GM18909 (cell line): ENCODE measurements around the gene ERBB4.
A peak's percentile ranks its signal among the peaks of the same experiment; 100 is the strongest.
"Not testable (repeated sequence)": the region's sequence is repeated elsewhere in the genome, so short reads cannot be mapped to it uniquely, and the experiment has no call there.

Experiments used
- ATAC-seq: cut with Tn5 transposase; IDR thresholded peaks from one replicate; pipeline ENCODE4 v1.9.1; 2021; ENCODE audit warnings: mild to moderate bottlenecking; ENCODE audit not compliant: unreplicated experiment, poor library complexity

The ERBB4 gene

DNA sequence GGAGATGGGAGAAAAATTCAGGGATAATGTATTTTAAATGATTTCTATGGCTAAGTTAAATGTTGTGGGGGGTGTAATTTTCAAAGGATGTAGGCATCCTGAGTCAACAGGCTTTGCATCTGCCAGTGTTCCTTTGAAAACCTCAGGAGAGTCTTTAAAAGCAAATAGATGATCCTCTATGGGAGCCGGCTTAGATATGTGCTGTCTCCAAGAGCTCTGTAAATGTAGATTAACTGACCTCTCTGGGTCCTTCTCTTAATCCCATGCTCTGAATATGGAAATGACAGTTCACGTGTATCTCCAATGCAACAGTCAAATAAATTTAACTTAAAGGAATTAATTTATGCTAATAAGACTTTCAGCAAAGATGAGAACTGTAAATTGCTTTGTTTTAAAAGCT, 292.7 kb downstream of the ERBB4 start:
- no peak for ATAC-seq

DNA sequence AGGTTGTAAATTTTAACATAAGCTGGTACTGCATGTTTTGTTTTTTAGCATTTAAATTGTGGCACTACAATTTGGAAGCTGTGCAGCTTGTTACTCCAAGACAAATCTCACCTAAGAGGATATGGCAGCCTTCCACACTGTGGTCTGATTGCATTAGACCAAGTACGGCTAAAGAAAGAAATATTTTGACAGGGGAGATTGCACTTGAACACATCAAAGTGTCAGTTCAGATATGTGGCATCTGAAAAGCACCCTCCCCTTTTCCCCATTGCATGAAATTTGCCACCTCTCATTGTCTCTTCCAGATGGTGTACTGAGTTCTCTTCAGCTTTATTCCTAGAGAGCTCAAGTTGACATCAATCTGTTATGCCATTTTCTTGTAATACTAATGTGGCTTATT, 295.9 kb downstream of the ERBB4 start:
- ATAC-seq: no peak

DNA sequence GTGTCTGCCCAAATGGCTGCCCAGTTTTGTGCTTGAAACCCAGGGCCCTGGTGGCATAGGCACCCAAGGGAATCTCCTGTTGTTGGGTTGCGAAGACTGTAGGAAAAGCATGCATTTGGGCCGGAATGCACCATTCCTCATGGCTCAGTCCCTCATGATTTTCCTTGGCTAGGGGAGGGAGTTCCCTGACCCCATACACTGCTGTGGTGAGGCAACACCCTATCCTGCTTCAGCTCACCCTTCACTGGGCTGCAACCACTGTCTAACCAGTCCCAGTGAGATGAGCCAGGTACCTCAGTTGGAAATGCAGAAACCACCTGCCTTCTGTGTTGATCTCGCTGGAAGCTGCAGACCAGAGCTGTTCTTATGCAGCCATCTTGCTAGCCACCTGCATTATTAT, 300.4 kb downstream of the ERBB4 start:
- not testable (repeated sequence) for ATAC-seq

DNA sequence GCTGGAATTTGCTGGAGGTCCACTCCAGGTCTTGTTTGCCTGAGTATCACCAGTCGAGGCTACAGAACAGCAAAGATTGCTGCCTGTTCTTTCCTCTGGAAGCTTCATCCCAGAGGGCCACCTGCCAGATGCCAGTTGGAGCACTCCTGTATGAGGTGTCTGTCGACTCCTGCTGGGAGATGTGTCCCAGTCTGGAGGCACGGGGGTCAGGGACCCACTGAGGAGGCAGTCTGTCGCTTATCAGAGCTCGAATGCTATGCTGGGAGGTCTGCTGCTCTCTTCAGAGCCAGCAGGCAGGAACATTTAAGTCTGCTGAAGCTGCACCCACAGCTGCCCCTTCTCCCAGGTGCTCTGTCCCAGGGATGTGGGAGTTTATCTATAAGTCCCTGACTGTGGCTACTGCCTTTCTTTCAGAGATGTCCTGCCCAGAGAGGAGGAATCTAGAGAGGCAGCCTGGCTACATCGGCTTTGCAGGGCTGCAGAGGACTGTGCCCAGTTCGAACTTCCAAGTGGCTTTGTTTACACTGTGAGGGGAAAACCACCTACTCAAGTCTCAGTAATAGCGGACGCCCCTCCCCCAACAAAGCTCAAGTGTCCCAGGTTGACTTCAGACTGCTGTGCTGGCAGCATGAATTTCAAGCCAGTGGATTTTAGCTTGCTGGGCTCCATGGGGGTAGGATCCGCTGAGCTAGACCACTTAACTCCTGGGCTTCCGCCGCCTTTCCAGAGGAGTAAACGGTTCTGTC, 301.1 kb downstream of the ERBB4 start:
- ATAC-seq: no peak

DNA sequence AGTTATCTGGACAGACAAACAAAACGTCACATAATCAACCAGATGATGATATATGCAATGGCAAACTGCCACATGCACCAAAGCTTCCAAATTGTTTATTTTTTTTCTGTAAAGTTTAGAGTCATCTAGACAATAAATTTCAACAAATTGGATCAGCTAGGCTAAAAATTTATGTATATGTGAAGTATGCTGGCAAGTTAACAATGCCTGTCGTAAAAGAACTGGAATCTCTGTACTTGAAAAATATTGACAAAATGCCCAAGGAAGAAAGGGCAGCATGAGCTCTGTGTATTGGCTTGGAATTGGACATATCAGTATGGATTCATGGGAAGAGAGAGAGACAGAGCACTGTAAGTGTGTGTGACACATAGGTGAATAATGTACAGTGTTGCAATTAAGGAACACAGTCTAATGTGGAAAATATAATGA, 309.8 kb downstream of the ERBB4 start:
- ATAC-seq: no peak

DNA sequence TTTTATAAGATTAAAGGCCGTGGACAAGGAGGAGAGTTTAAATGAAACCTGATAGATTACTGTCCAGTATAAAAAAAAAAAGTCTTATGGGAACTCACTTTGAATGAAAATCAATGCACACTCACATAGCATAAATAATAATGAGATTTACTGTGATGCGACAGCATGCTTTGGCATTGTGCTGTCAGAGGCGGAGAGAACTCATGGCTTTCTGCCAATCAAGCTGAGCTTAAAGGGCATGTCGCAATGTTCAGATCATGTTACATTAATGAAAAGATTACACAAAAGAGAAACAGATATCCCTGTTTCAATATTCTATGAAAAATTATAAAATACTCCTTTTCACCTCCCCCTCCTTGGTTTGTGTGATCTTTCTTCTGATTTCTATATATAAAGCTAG, 310.8 kb downstream of the ERBB4 start:
- ATAC-seq: no peak

DNA sequence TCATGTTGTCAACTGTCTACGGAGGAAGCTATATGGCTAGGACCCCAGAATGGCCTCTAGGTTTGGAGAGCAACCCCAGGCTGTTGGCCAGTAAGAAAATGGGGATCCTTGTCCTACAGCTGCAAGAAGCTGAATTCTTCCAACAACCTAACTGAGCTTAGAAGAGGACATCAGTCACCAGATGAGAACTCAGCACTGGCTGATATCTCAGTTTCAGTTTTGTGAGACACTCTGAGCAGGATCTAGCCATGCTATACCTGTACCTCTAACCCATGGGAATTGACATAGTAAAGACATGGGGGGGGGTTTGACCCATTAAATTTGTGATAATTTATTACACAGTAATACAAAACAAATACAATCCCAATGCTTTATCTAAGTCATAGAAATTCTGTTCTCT, 312.5 kb downstream of the ERBB4 start:
- ATAC-seq: no peak

DNA sequence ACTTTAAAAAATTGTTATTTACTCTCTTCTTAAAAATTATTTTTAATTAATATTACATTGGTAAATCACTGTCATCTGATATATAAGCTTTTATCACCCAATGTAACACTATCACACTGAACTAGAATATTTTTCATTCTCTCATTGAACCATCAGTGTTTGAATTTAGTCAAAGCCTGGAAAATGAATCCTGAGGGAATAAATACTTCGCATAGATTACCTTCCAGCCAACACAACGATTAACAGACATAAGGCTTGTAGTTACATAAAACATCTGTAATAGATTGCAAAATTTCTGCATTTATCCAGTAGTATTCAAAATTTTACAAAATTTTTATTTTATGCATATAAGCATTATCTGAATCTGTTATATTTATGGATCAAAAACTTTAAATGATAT, 314.9 kb downstream of the ERBB4 start:
- ATAC-seq: no peak

DNA sequence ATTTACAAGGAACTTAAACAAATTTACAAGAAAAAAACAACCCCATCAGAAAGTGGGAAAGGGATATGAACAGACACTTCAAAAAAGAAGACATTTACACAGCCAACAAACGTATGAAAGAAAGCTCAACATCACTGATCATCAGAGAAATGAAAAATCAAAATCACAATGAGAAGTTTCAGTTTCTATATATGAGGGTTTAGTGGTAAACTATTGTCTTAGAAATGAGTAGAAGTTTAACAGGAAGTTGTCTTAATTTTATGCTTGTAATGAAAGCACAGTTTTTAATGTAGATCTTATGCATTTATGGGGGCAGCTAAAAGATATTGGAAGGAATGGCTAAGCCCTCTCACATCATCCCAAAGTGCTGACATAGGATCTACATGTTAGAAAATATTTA, 325.4 kb downstream of the ERBB4 start:
- peak; percentile 79 for ATAC-seq

DNA sequence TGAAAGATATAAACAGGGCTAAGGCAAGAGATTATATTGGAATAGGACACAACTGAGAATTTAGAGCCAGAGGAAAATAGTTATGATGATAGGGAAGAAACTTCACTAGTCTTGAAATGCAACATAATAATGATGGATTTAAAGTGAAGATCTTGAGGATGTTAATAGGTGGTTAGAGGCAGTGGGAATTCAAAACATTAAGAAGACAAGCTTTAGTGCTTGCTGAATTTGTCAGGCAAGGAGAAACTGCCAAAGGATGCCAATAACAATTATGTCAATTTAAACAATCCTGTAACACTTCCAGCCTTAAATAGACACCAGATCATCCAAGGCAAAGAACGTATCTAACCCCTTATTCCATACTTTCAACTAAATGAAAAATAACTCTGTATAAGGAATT, 330.1 kb downstream of the ERBB4 start:
- no peak for ATAC-seq

DNA sequence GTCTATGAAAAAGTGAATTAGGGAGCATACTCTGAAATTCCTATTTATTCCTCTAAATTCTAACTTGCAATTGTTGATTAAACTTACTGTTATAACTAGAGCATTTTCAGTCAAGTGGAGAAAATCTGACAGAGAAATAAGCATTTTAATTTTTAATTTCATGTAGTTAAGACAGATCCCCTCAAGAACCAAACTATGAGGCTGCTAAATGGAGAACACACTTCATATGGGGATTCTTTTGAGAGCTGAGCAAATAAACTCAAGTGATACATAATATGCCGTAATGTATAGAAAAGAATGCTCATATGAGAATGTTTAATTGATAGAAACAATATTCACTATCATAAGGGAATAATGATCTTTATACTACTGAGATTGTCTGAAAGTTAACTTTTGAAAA, 340.8 kb downstream of the ERBB4 start:
- no peak for ATAC-seq

DNA sequence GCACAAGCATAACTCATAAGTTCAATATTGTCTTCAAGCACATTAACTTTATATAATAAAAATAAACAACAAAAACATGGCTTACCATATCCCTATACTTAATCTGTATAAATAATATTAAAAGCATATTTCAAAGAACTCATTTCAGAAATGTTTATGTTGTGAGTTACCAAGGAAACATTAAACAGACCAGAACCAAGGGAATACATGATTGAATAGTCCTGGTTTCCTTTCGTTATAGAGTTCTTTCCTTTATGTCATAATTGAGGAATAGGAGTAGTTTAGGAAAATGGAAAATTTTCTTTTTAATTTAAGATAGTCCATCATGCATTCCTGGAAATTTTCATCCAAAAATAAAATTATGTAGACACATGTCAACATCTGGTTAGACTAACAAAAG, 343.0 kb downstream of the ERBB4 start:
- no peak for ATAC-seq

DNA sequence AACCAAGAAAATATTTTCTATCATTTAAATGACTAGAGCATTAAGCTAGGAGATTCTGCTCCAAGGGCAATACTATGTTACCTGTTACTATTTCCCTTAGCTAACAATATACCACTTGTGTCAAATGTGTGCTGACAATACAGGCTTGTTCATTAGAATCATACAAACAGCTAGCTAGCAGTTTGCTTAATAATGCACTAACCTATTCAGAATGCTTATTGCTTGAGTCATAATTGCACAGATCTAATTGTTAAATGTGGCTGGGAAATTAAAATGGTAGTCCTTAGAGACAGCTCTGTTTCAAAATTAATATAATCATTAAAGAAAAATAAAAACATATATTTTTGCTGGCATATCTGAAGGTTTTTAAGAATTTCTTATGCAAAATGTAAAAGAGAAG, 344.2 kb downstream of the ERBB4 start:
- ATAC-seq: no peak

DNA sequence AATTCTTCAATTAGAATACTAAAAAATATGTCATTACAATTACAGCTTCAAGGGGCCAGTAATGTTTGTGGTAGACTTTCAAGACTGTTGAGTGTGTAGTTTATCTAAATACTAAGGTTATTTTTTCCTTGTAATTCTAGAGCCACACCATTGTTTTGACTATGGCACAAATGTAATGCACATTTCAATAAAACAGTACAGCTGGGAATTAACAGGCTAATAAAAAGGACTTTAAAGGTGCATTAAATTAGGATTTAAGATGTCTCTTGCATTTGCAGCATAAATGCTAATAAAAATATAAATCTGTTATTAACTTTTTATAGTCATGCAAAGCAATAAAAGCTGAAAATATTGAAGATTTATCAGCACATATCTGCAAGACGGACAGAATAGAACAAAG, 344.8 kb downstream of the ERBB4 start:
- ATAC-seq: no peak

DNA sequence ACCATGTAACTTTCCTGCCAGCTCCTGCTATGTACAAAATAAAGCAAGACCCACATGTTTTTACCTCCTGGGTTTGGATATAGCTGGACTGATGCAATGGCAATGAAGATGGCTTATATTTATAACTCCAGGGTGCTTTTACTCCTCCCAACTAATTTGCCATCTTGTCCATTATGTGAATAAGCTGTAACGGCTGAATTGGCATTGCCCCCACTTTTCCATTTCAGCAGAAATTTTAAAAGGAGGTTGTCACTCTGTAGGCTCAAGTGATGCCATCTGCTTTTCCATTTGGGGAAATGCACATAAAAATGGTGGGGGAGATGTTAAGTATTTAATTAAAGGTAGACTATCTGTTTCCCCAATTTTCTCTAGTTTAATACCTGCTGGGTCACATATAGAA, 345.5 kb downstream of the ERBB4 start:
- no peak for ATAC-seq

DNA sequence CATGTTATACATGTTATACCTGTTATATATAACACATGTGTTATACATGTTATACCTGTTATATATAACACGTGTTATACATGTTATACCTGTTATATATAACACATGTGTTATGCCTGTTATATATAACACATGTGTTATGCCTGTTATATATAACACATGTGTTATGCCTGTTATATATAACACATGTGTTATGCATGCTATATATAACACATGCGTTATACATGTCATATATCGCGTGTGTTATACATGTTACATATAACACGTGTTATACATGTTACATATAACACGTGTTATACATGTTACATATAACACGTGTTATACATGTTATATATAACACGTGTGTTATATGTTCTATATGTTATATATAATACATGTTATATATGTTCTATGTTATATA, 347.2 kb downstream of the ERBB4 start:
- ATAC-seq: not testable (repeated sequence)

DNA sequence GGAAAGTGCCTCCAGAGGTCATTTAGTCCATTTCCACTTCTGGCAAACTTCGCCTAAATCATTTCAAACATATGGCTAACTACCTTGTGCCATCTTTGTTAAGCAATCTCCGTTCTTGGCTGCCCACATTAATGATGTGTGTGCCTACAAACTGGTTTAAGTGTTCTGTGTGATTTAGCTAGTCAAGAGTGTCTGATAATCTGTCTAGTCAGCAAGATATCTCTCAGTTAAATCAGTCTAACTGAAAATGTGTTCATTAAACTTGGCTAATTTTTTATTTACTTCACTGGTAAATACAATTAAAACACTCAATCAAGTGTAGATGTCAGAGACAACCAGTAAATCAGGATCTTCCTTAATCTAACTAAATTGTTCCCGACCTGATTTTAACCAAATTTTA, 352.4 kb downstream of the ERBB4 start:
- no peak for ATAC-seq

DNA sequence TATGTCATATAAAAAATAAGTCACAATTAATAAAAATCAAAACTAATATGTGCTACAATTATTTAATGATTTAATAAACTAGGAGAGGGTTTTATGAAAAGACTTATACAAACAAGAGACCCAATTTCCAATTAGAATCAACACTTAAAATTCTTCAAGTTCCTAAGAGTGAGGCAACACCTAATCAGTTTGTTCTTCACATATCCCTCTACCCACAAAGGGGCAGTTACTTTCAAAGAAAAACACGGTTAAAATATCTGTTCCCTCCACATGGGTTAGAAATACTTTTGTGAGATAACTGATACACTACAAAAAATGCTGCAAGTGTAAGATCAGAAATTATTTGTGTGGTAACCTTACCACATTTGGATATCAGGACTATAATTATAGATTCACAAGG, 357.0 kb downstream of the ERBB4 start:
- no peak for ATAC-seq

DNA sequence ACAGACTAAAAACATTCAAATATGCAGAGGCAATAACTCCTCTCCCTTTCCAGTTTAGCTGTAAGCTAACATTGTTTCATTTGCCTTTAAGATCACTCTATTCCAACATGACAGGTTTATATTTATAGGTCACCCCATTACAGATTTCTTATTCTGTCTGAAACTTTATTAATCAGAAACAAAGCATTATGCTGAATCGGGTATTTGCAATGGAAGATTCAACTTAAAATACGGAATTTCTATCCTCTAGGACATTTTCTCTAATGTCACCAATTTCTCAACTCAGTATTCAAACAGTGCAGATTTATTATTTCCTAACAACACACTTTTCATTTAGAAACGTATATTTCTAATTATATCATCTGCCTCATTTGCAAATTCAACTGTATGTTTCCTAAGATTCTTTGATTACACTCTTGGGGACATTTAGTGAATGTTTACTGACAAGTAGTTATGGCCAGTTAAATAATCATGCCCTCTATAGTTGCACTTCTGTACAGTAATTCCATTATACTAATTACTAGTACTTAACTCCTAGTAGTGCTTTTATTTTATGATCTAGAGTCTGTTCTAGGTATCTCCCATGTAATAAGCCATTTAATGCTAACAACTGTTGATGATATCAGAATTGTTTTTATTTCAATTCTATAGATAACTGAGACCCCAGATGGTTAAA, 358.1 kb downstream of the ERBB4 start:
- no peak for ATAC-seq

DNA sequence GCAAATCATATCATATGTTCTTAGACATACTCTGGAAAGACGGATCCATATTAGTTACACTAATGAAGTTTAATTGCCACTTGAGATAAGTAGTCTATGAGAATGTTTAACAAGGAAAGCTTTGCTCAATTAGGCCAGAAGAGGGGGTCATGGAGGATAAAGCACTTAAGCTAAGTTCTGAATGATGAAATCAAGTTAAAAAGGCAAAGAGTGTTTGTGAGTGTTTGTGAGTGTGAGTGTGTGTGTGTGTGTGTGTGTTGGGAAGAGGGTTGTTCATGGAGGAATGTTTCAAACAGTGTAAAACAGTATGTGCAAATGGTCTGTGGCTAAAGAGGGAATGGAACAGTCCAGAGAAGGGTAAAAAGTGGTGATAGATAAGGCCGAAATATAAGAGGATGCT, 360.9 kb downstream of the ERBB4 start:
- ATAC-seq: no peak

DNA sequence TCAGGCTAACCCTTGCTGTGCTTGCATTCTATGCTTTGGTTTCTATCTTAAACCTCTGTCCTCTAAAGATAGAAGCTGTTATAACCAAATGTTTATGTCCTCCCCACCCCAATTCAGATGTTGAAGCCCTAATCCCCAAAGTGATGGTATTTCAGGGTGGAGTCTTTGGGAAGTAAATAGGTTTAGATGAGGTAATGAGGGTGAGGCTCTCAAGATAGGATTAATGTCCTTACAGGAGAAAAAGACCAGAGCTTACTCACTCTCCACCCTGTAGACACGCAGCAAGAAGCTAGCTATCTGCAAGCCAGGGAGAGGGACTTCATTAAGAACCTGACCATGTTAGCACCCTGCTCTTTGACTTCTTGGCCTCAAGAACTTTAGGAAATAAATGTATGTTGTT, 362.5 kb downstream of the ERBB4 start:
- no peak for ATAC-seq
